Adipocyte (in vitro differentiated cells): ENCODE measurements around the gene CTSK.
A peak's percentile ranks its signal among the peaks of the same experiment; 100 is the strongest.
"Not testable (repeated sequence)": the region's sequence is repeated elsewhere in the genome, so short reads cannot be mapped to it uniquely, and the experiment has no call there.

Experiments used
- DNase-seq: peaks from one replicate; pipeline ENCODE4 v3.0.0-alpha.2; 2015; ENCODE audit warnings: low read depth
- H3K27me3 ChIP-seq: replicated peaks from 2 replicates; pipeline ENCODE4 v1.7.0; 2013; ENCODE audit warnings: mild to moderate bottlenecking, low read length, moderate library complexity; ENCODE audit not compliant: control insufficient read depth, insufficient read depth
- H3K36me3 ChIP-seq: 2 replicates; pipeline ENCODE4 v1.7.0; 2013; ENCODE audit warnings: low read length, mild to moderate bottlenecking, moderate library complexity; ENCODE audit not compliant: control insufficient read depth, insufficient read depth, severe bottlenecking
- H3K4me1 ChIP-seq: 2 replicates; pipeline ENCODE4 v1.7.0; 2013; ENCODE audit warnings: mild to moderate bottlenecking, low read length, moderate library complexity; ENCODE audit not compliant: control insufficient read depth, insufficient read depth
- H3K4me3 ChIP-seq: 2 replicates; pipeline ENCODE4 v1.7.0; 2013; ENCODE audit warnings: mild to moderate bottlenecking, low read length, moderate library complexity
- H3K9ac ChIP-seq: 2 replicates; pipeline ENCODE4 v1.7.0; 2013; ENCODE audit warnings: mild to moderate bottlenecking, low read length, moderate library complexity
- H3K9me3 ChIP-seq: 2 replicates; pipeline ENCODE4 v1.7.0; 2013; ENCODE audit warnings: mild to moderate bottlenecking, low read length, moderate library complexity; ENCODE audit not compliant: control insufficient read depth

CTSK gene

DNA sequence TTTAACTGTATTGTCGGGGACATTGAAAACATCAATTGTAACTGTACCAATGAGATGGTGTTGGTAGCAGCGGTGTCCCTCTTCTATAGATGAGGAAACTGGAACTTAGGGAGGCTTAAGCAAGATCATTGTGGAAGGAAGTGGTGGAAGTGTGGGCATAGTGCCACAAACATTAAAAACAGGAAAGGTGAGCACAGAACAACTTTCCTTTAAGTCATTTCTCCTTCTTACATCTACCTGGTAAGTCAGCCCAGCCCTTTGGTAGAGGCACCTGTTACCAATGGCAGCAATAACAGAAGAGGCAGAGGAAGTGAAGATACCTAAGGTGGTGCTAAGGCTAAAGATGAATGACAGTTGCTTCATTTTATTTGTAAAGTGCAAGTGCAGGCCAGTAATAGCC lies 30.5 kb downstream of the CTSK start:
- Histone ChIP-seq H3K36me3 (no peaks in the 10 kb centered on the region), H3K27me3 (no peaks in the 10 kb centered on the region), H3K4me3 (no peak overlapping the region), H3K9me3 (no peaks in the 10 kb centered on the region), H3K4me1 (no peaks in the 10 kb centered on the region), H3K9ac (no peak overlapping the region)
- no peak for DNase-seq

- not testable (repeated sequence) for DNase-seq, H3K4me1 ChIP-seq, H3K4me3 ChIP-seq, H3K9ac ChIP-seq, H3K9me3 ChIP-seq, H3K36me3 ChIP-seq, H3K27me3 ChIP-seq
These were observed 32.0 kb downstream of the CTSK start for GRCh38 chr1:150775931-150776505.

DNA sequence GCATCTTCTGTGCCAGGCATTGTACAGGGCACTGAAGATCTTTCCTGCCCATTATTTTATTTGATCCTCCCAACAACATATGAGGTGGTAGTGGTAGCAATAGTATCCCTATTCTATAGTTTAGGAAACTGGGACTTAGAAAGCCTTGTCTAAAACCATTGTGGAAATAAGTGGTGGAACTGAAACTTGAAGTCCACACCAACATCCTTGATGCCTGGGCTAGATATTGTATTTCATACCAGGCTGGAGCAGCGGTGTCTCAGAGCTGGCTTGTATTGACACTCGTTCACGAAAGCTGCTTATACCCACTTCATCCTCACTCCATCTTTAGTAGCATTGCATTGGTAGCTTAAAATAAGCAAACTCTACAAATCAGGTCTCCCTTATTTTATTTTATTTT lies 32.8 kb downstream of the CTSK start:
- DNase-seq, result no peak
- H3K9ac ChIP-seq, result no peak overlapping the region
- no peaks in the 10 kb centered on the region for H3K27me3 ChIP-seq
- H3K9me3 ChIP-seq, result no peaks in the 10 kb centered on the region
- H3K36me3 ChIP-seq, result no peaks in the 10 kb centered on the region
- no peaks in the 10 kb centered on the region for H3K4me1 ChIP-seq
- H3K4me3 ChIP-seq, result no peak overlapping the region

GRCh38 chr1:150772326-150772725 lies 35.7 kb downstream of the CTSK start:
- no peaks in the 10 kb centered on the region for H3K36me3 ChIP-seq
- H3K27me3 ChIP-seq, result no peaks in the 10 kb centered on the region
- no peak overlapping the region for H3K9ac ChIP-seq
- DNase-seq, result no peak
- no peaks in the 10 kb centered on the region for H3K4me1 ChIP-seq
- no peak overlapping the region for H3K4me3 ChIP-seq
- no peaks in the 10 kb centered on the region for H3K9me3 ChIP-seq

- H3K9me3 ChIP-seq, H3K36me3 ChIP-seq, H3K9ac ChIP-seq, H3K4me3 ChIP-seq, DNase-seq, H3K27me3 ChIP-seq: not testable (repeated sequence)
- H3K4me1 ChIP-seq, result peaks cover 12% of the 10 kb centered on the region
These were observed 40.4 kb downstream of the CTSK start for GRCh38 chr1:150767704-150768103.

DNA sequence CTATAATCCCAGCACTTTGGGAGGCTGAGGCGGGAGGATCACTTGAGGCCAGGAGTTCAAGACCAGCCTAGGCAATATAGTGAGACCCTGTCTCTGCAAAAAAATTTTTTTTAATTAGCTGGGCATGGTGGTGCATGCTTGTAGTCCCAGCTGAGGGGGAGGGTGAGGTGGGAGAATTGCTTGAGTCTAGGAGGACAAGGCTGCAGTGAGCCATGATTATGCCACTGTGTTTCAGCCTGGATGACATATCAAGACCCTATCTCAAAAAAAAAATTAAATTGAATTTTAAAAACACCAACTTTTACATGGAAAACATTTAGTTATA lies 42.1 kb downstream of the CTSK start:
- Histone ChIP-seq H3K4me1 (peaks cover 12% of the 10 kb centered on the region), H3K4me3 (peak overlapping the region; percentile 82), H3K9ac (peak overlapping the region; percentile 80)
- not testable (repeated sequence) for H3K9me3 ChIP-seq, H3K36me3 ChIP-seq, DNase-seq, H3K27me3 ChIP-seq

DNA sequence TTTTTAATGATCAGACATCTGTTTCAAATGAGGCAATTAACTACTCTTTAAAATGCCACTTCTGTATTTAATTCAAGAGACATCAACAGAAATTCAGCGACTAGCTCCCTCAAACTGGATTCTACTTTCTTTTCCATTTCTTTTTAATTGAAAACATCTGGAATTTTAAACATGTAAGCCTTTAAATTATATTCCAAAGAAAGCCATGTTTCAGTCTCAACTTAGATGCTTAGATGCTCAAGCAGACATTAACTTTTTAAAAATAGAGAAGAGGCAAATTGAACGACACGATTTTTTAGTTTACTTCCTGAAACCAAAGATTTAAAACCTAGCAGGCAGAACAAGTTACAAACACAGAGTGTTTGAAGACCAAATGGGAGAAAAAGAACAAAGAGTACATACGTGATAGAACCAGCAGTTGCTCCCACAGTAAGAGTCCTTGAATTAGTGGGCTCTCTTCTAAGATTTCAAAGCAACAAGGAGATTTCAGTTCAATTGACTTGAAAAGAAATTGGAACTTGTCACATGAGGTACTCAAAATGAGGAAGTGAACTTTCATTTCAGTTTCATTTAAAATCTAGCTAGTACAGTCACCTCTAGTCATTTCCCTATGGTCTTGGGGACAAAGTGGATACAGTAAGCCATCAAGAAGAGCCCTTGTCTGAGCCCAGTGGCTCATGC lies 42.6 kb downstream of the CTSK start, which contains the start of gene CTSS:
Gene CTSS (minus strand): TSS at position 483 of the 681 bp plus-strand sequence. CDS start 1,015 bp downstream, outside the sequence.
- H3K4me1 ChIP-seq, result peaks cover 12% of the 10 kb centered on the region
- peak within 1 kb of the TSS; percentile 82 for H3K4me3 ChIP-seq
- H3K9ac ChIP-seq, result peak within 1 kb of the TSS; percentile 80
- peaks cover 2% of the 10 kb centered on the region for H3K9me3 ChIP-seq
- peak; percentile 69 for DNase-seq
- no peaks in the 10 kb centered on the region for H3K27me3 ChIP-seq
- no peaks in the 10 kb centered on the region for H3K36me3 ChIP-seq

DNA sequence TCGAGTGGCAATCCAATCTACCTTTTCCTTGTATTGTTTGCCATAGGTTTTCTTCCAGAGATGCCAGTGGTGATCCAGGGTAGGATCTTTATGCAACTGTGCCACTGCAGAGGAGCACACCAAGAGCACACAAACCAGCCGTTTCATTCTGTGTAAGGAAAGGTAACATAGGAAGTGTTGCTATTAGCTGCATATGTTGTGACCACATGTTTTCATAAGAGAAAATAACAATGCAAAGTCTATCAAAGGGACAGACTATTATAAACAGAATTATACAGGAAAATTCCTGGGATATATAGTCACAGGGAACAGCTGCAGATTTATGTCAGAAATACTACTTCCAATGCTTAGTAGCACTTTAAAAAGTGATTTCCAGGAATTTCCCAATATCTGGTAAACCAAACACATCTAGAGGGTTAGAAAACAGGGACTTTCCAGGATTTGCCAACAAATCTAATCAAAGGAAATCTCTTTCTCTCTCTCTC lies 43.4 kb downstream of the CTSK start:
- H3K27me3 ChIP-seq, result no peaks in the 10 kb centered on the region
- peaks cover 5% of the 10 kb centered on the region for H3K9me3 ChIP-seq
- H3K4me3 ChIP-seq, result peak overlapping the region; percentile 82
- DNase-seq, result peak; percentile 84
- H3K4me1 ChIP-seq, result peaks cover 12% of the 10 kb centered on the region
- H3K9ac ChIP-seq, result peak overlapping the region; percentile 80
- H3K36me3 ChIP-seq, result no peaks in the 10 kb centered on the region

GRCh38 chr1:150763018-150763417 lies 45.0 kb downstream of the CTSK start:
- Histone ChIP-seq H3K9ac (no peak overlapping the region), H3K9me3 (peaks cover 5% of the 10 kb centered on the region), H3K4me1 (peaks cover 12% of the 10 kb centered on the region), H3K4me3 (no peak overlapping the region), H3K36me3 (no peaks in the 10 kb centered on the region), H3K27me3 (no peaks in the 10 kb centered on the region)
- DNase-seq, result no peak

- H3K9me3 ChIP-seq, result peaks cover 5% of the 10 kb centered on the region
- DNase-seq, result no peak
- no peaks in the 10 kb centered on the region for H3K36me3 ChIP-seq
- no peaks in the 10 kb centered on the region for H3K27me3 ChIP-seq
- no peak overlapping the region for H3K9ac ChIP-seq
- no peak overlapping the region for H3K4me3 ChIP-seq
- peaks cover 12% of the 10 kb centered on the region for H3K4me1 ChIP-seq
These were observed 45.5 kb downstream of the CTSK start for GRCh38 chr1:150762552-150762951.

DNA sequence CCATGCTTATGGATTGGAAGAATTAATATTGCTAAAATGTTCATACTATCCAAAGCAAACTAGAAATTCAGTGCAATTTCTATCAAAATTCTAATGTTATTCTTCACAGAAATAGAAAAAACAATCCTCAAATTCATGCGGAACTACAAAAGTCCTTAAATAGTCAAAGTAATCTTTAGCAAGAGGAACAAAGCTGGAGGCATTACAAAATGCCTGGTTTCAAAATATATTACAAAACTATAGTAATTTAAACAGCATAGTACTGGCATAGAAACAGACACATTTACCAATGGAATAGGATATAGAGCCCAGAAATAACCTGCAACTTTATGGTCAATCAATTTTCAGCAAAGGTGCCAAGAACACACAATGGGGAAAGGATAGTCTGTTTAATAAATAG lies 46.3 kb downstream of the CTSK start:
- Histone ChIP-seq H3K9me3 (peaks cover 5% of the 10 kb centered on the region), H3K4me3 (no peak overlapping the region), H3K36me3 (no peaks in the 10 kb centered on the region), H3K9ac (no peak overlapping the region), H3K4me1 (peaks cover 12% of the 10 kb centered on the region), H3K27me3 (no peaks in the 10 kb centered on the region)
- DNase-seq, result no peak

DNA sequence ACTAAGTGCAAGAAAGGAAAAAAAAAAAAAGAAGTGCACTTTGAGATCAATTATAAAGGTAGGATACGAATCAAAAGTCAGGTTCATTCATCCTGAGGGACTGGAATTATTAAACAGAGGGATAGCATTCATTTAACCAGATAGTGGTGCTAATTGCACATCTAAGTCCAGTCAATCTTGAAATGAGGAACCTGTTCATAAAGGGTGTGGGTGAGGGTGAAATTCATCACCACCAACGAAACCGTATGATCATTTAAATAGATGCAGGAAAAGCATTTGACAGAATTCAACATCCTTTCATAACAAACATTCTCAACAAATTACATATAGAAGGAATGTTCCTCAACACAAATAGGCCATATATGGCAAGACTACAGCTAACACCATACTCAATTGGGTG lies 48.0 kb downstream of the CTSK start:
- peaks cover 5% of the 10 kb centered on the region for H3K9me3 ChIP-seq
- H3K27me3 ChIP-seq, result no peaks in the 10 kb centered on the region
- peaks cover 7% of the 10 kb centered on the region for H3K4me1 ChIP-seq
- H3K9ac ChIP-seq, result no peak overlapping the region
- DNase-seq, result no peak
- no peak overlapping the region for H3K4me3 ChIP-seq
- H3K36me3 ChIP-seq, result no peaks in the 10 kb centered on the region
